HG03457 (cell line): ENCODE data around the gene AKR1A1.
"Not testable (repeated sequence)": the region's sequence is repeated elsewhere in the genome, so short reads cannot be mapped to it uniquely, and the experiment has no call there.

Experiments used
- ATAC-seq: cut with Tn5 transposase; IDR thresholded peaks from one replicate; pipeline ENCODE4 v1.9.1; 2021; ENCODE audit warnings: moderate number of reproducible peaks; ENCODE audit not compliant: unreplicated experiment

AKR1A1 gene

DNA sequence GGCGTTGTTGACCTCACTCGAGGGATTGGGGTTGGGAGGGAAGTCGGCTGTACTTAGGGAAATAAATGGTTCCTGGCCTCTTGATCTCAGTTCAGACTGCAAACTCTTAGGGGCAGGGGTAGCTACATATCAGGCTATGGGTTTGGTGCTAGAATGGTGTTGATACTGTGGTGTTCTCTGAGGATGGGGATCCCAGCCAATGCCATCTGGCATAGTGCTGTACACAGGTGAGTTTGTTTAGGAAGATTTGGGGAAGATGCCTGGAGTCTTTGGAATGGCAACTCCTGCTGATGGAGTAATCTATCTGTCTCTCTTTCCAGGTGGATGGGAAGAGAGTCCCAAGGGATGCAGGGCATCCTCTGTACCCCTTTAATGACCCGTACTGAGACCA lies 18.9 kb downstream of the AKR1A1 start:
- no peak for ATAC-seq

DNA sequence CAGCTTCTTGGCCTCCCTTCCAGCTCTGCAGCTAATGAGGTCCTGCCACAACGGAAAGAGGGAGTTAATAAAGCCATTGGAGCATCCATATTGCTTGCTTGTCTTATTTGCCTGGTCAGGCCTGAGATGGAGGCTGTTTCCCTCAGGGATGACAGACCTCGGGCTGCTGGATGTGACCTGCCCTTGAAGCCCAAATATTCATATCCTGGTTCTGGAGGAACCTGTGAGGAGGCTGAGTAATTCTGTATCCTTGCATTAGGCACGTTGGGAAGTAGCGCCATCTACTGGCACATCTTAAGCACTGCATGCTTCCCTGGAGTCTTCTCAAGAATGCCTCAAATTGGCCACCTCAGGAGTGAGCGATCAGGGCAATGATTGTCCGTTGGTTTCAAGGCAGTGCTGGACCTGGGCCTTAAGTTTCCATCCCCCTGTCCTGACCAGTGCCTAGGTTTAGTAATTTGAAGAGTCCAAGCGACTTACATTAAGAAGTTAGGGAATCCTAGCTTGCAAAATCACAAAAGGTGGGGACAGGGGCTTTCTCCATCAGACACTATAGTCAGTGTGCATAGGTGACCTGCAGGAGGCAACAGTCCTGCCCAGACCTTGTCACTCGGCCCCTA lies 19.4 kb downstream of the AKR1A1 start:
- no peak for ATAC-seq

DNA sequence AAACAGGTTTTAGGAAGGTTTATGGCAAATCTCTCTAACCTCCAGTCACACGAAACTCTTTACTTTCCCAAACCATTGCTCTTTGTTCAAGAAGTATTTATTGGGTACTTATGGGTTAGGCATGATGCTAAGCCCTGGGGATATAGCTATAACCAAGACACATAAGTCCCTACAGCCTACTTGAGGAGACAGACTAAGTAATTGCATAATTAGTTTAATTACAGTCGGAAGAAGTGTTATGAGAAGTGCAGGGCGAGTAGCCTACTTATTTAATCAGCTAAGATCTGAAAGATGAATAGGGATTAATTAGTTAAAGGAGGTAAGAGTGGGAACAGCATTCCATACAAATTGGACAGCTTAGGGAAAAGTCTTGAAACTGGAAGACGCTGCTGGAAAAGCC lies 20.0 kb downstream of the AKR1A1 start:
- no peak for ATAC-seq

GRCh38 chr1:45573231-45573804 lies 22.7 kb downstream of the AKR1A1 start:
- ATAC-seq, result no peak

- no peak for ATAC-seq
These were observed 23.5 kb downstream of the AKR1A1 start for GRCh38 chr1:45574105-45574626.

DNA sequence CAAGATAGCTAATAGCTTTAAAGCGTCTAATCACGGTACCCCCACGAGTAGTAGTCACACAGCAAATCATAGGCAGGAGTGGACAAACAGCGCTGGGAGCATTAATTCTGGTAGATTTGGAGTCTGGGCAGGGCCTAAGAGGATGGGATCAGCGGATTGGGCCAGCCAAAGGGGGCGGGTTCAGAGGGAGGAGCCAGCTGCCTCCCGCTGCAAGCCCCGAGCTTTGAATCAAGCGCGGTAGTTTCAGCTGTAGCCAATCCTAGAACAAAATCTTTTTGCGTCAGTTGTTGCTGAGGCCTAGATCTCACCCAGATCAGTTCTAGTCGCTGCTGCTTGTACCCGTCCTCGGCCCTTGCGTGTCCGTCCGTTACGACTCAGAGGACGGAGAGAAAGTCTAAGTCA lies 32.6 kb downstream of the AKR1A1 start:
- ATAC-seq, result peak; percentile 54

DNA sequence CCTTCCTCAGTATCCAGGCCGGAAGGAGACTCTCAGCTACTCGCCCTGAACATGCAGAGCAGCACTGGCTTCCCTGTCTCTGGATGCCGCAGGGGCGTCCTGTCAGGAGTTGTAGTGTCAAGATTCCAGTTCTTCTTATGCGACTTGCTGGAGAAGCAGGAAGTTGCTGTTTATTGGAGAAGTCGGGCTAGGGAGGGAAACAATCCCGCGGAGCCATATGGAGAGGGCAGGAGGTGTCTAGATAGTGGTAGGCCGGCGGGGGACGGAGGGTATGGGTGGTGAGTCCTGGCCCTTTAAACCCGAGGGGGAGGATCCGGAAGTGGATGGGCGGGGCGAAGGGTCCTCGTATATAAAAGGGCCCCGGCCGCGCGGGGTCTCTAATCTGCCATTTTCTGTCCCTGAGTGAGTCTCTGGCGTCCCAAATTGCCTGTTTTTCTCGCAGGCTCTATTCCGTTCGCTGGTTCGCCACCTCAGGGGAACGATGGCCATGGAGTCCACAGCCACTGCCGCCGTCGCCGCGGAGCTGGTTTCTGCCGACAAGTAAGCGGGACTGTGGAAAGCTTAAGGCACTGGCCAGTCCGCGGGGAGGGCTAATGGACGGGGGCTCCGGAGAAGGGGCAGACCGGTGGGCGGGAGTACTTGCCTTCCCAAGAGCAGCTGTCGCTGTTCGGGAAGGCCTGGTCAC lies 33.2 kb downstream of the AKR1A1 start, which contains the start of gene NASP:
Gene NASP (plus strand): TSS at position 376 of the 685 bp plus-strand sequence. CDS start 106 bp downstream, at position 482.
- peak; percentile 34 for ATAC-seq

GRCh38 chr1:45584351-45585109 lies 33.9 kb downstream of the AKR1A1 start:
- ATAC-seq, result peak; percentile 26

GRCh38 chr1:45585110-45585426 lies 34.4 kb downstream of the AKR1A1 start:
- ATAC-seq, result no peak

- no peak for ATAC-seq
These were observed 35.0 kb downstream of the AKR1A1 start for GRCh38 chr1:45585496-45586075.

GRCh38 chr1:45586769-45587168 lies 36.1 kb downstream of the AKR1A1 start:
- no peak for ATAC-seq

- no peak for ATAC-seq
These were observed 39.2 kb downstream of the AKR1A1 start for GRCh38 chr1:45589861-45590260.

GRCh38 chr1:45594412-45594811 lies 43.8 kb downstream of the AKR1A1 start:
- ATAC-seq, result no peak

DNA sequence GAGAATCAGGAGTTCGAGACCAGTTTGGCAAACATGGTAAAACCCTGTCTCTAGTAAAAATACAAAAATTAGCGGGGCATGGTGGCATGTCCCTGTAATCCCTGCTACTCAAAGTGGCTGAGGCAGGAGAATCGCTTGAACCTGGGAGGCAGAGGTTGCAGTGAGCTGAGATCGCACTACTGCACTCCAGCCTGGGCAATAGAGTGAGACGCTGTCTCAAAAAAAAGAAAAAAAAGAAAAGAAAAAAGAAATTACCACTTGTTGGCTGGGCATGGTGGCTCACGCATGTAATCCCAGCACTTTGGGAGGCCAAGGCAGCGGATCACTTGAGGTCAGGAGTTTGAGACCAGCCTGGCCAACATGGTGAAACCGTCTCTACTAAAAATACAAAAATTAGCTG lies 46.1 kb downstream of the AKR1A1 start:
- not testable (repeated sequence) for ATAC-seq

GRCh38 chr1:45604239-45604638 lies 53.6 kb downstream of the AKR1A1 start:
- ATAC-seq, result no peak

GRCh38 chr1:45607404-45608074 lies 56.9 kb downstream of the AKR1A1 start:
- ATAC-seq, result no peak

DNA sequence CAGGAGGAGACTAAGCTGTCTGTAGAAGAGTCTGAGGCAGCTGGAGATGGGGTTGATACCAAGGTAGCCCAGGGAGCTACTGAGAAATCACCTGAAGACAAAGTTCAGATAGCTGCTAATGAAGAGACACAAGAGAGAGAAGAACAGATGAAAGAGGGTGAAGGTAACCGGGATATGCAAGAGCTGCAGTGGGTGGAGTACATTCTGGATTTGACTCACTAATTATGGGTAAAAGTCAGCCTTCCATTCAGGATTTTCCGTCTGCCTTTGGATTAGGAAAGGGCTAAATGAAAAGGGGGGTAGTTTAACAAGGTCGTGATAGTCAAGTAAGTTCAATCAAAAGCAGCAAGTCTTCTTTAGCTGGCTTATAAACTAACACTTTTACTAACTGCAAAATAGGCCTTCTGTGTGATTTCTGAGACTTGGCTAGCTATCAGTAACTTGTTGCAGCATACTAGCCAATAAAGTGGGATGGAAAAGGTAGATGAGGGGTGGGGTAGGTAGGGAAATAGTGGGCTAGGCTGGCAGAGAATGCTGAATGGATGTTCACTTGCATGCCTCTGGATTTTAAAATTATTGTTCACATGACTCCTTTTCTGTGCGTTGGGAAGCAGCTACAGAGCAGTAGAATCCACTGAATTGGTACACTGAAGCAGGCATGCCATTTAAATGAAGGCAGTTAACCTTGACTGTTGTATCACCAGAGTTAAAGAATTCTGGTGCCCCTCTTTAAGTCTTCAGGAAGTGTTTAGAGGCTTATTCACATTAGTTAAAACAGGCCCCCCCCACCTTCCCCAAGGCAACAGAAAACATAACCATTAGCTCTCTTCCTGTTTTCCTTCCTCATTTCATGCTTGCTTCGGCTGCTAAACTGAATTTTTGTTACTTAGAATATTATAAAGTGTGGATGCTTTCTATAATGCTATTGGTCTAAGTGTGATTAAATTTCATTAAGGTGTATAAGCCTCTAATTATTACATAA lies 57.8 kb downstream of the AKR1A1 start:
- ATAC-seq, result no peak

GRCh38 chr1:45610589-45611226 lies 60.1 kb downstream of the AKR1A1 start:
- no peak for ATAC-seq
